H1 (cell line): ENCODE data around the gene RPS6KA4. TPM values are rescaled to one million over a fixed set of nuclear protein-coding genes. Genes with fewer than 3 reads are reported as not detected.

ENCODE experiments used
- polyA plus RNA-seq, 7 experiments: library from polyadenylated mRNA; depleted of rRNA in 3 of 7; stranded (reverse) in 5 of 7; unstranded in 2 of 7; fragments of >200 nt in 5 of 7; fragments of 200-250 nt in 2 of 7; gene quantifications; 1 replicate in 5 of 7; 2 replicates in 1 of 7; 4 replicates in 1 of 7; pipeline versions ENCODE4 v1.2.1 to v1.2.3, GENCODE V29; 2011 to 2013; ENCODE audit warnings: missing spikeins in 2 of 7, mixed read lengths in 2 of 7
- total RNA-seq: library from RNA; stranded (reverse); fragmentation: NEBNext Ultra II Directional; extraction: Animal tissue kit (Norgen Biotek cat#: 25700); gene quantifications from 2 replicates; pipeline ENCODE4 v1.2.1, GENCODE V29; 2021
- TF ChIP-seq, protein P1 (sequence below): fragments of 300-600 bp; sonication (generic); IDR thresholded peaks from 2 replicates; pipeline ENCODE4 v1.7.1; 2012; ENCODE audit warnings: low read length, moderate library complexity, mild to moderate bottlenecking, inconsistent platforms; ENCODE audit not compliant: insufficient replicate concordance

RPS6KA4 gene
- total and polyA plus RNA-seq, 2 of the 8 experiments (the other 6 are each of a cell fraction or from before 2014, with no cell fraction given) = 8.2 to 12.6 TPM

DNA sequence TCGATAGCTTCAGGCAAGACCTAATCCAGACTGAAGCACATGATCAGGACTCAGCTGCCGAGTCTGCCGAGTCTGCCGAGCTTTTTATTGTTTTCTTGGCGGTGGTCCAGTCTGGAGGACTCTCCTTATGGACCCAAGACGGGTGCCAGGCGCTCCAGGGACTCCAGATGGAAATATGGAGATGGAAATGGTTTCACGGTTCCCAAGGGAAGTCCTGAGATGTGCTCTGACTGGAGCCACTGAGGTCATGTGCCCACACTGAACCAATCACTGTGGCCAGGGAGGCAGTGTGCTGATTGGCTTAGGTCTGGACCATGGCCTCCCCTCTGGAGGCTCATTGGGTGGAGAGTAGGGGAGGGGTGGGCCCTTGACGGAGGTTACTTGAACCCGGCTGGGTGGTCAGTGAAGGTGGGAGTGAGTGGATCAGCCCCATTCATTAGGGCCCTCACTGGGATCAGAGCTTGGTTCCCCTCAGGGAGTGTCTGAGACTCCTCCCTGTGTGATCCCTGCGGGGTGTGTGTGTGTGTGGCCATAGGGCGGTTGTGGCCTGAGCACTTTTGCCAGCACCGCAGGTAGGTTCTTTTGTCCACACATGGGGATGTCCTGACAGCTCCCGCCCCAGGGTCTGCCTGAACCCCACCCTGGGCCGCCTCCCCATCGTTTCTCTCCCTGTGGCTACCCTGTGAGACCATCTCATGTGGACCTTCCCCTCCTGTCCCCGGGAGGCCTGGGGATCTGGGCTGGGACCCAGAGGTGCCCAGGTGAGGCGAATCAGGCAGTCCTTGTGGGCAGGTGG, 14.0 kb downstream of the RPS6KA4 start (continued):
- TF ChIP-seq, protein P1, sequence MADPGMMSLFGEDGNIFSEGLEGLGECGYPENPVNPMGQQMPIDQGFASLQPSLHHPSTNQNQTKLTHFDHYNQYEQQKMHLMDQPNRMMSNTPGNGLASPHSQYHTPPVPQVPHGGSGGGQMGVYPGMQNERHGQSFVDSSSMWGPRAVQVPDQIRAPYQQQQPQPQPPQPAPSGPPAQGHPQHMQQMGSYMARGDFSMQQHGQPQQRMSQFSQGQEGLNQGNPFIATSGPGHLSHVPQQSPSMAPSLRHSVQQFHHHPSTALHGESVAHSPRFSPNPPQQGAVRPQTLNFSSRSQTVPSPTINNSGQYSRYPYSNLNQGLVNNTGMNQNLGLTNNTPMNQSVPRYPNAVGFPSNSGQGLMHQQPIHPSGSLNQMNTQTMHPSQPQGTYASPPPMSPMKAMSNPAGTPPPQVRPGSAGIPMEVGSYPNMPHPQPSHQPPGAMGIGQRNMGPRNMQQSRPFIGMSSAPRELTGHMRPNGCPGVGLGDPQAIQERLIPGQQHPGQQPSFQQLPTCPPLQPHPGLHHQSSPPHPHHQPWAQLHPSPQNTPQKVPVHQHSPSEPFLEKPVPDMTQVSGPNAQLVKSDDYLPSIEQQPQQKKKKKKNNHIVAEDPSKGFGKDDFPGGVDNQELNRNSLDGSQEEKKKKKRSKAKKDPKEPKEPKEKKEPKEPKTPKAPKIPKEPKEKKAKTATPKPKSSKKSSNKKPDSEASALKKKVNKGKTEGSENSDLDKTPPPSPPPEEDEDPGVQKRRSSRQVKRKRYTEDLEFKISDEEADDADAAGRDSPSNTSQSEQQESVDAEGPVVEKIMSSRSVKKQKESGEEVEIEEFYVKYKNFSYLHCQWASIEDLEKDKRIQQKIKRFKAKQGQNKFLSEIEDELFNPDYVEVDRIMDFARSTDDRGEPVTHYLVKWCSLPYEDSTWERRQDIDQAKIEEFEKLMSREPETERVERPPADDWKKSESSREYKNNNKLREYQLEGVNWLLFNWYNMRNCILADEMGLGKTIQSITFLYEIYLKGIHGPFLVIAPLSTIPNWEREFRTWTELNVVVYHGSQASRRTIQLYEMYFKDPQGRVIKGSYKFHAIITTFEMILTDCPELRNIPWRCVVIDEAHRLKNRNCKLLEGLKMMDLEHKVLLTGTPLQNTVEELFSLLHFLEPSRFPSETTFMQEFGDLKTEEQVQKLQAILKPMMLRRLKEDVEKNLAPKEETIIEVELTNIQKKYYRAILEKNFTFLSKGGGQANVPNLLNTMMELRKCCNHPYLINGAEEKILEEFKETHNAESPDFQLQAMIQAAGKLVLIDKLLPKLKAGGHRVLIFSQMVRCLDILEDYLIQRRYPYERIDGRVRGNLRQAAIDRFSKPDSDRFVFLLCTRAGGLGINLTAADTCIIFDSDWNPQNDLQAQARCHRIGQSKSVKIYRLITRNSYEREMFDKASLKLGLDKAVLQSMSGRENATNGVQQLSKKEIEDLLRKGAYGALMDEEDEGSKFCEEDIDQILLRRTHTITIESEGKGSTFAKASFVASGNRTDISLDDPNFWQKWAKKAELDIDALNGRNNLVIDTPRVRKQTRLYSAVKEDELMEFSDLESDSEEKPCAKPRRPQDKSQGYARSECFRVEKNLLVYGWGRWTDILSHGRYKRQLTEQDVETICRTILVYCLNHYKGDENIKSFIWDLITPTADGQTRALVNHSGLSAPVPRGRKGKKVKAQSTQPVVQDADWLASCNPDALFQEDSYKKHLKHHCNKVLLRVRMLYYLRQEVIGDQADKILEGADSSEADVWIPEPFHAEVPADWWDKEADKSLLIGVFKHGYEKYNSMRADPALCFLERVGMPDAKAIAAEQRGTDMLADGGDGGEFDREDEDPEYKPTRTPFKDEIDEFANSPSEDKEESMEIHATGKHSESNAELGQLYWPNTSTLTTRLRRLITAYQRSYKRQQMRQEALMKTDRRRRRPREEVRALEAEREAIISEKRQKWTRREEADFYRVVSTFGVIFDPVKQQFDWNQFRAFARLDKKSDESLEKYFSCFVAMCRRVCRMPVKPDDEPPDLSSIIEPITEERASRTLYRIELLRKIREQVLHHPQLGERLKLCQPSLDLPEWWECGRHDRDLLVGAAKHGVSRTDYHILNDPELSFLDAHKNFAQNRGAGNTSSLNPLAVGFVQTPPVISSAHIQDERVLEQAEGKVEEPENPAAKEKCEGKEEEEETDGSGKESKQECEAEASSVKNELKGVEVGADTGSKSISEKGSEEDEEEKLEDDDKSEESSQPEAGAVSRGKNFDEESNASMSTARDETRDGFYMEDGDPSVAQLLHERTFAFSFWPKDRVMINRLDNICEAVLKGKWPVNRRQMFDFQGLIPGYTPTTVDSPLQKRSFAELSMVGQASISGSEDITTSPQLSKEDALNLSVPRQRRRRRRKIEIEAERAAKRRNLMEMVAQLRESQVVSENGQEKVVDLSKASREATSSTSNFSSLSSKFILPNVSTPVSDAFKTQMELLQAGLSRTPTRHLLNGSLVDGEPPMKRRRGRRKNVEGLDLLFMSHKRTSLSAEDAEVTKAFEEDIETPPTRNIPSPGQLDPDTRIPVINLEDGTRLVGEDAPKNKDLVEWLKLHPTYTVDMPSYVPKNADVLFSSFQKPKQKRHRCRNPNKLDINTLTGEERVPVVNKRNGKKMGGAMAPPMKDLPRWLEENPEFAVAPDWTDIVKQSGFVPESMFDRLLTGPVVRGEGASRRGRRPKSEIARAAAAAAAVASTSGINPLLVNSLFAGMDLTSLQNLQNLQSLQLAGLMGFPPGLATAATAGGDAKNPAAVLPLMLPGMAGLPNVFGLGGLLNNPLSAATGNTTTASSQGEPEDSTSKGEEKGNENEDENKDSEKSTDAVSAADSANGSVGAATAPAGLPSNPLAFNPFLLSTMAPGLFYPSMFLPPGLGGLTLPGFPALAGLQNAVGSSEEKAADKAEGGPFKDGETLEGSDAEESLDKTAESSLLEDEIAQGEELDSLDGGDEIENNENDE = no peak
